ENCODE measurements around the gene EBPL.

The EBPL gene

DNA sequence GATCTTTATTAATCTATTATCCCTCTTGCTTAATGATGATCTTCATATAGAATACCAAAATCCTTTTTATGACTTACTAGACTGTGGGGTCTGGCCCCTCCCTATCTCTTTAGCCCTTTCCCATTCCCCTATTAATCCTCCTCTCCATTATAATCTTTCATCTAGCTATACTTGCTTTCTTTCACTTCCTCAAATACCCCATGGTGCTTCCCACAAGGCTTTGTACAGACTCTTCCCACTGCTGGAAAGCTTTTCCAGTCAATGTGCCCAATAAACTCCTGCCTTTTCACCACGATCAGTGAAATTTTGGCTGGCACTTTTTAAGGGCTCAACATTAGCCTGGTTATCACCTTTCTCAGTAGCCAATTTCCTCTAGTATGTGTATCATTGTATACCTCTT, 3.2 kb upstream of the EBPL start:
- no peak overlapping the region for H3K4me3 ChIP-seq (ENCODE audit: low read depth, low read length)
- H3K36me3 ChIP-seq (ENCODE audit: control insufficient read depth, insufficient read depth, low read length): no peaks in the 10 kb centered on the region
- H3K4me1 ChIP-seq (ENCODE audit: control insufficient read depth, insufficient read depth, low read length): no peaks in the 10 kb centered on the region
- no peaks in the 10 kb centered on the region for H3K27me3 ChIP-seq (ENCODE audit: control insufficient read depth, insufficient read depth, low read length)
- H3K9me3 ChIP-seq (ENCODE audit: control insufficient read depth, insufficient read depth, low read length): no peaks in the 10 kb centered on the region
- H3K9ac ChIP-seq (ENCODE audit: low read depth, low read length): no peak overlapping the region

DNA sequence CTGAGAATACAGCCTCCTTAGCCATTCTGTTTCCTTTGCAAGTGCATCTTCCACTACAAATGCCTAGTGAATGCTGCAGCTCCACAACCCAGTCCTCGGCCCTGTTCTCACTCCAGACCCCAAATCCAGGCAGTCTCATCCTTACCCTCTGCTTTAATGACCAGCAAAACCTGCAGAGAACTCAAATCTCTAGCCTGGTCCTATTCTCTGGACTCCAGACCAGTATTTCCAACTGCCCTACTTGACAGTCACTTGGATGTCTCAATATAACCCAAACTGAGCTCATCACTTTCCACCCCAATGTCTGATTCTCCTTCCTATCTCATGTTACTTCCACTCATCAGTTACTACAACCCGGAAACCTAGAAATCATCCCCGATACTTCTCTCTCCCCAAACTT, 2.6 kb upstream of the EBPL start:
- no peaks in the 10 kb centered on the region for H3K9me3 ChIP-seq (ENCODE audit: control insufficient read depth, insufficient read depth, low read length)
- no peaks in the 10 kb centered on the region for H3K36me3 ChIP-seq (ENCODE audit: control insufficient read depth, insufficient read depth, low read length)
- H3K9ac ChIP-seq (ENCODE audit: low read depth, low read length): no peak overlapping the region
- no peak overlapping the region for H3K4me3 ChIP-seq (ENCODE audit: low read depth, low read length)
- H3K4me1 ChIP-seq (ENCODE audit: control insufficient read depth, insufficient read depth, low read length): no peaks in the 10 kb centered on the region
- no peaks in the 10 kb centered on the region for H3K27me3 ChIP-seq (ENCODE audit: control insufficient read depth, insufficient read depth, low read length)

DNA sequence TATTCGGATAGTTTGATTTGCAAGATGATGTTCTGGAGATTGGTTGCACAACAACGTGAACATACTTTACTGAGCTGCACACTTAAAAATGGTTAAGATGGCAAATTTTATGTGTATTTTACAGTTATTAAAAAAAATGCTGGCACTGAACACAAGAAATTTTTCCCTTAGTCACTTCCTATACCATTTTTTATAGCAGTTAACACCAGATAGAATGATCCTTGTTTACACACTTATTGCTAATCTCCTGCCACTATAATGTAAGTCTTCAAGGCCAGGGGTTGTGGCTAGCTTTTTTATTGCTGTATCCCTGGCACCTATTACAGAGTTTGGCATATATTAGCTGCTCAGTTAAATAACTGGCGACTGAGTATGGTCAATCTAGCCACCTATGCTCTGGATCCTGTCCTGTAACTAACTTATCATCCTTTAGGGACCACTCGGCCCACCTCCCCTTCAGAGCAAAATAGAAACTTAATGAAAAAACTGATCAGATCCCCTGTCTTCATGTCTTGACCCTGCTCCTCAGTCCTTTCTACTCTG, 2.0 kb upstream of the EBPL start:
- no peaks in the 10 kb centered on the region for H3K27me3 ChIP-seq (ENCODE audit: control insufficient read depth, insufficient read depth, low read length)
- no peaks in the 10 kb centered on the region for H3K9me3 ChIP-seq (ENCODE audit: control insufficient read depth, insufficient read depth, low read length)
- no peak overlapping the region for H3K4me3 ChIP-seq (ENCODE audit: low read depth, low read length)
- H3K4me1 ChIP-seq (ENCODE audit: control insufficient read depth, insufficient read depth, low read length): no peaks in the 10 kb centered on the region
- H3K36me3 ChIP-seq (ENCODE audit: control insufficient read depth, insufficient read depth, low read length): no peaks in the 10 kb centered on the region
- no peak overlapping the region for H3K9ac ChIP-seq (ENCODE audit: low read depth, low read length)

DNA sequence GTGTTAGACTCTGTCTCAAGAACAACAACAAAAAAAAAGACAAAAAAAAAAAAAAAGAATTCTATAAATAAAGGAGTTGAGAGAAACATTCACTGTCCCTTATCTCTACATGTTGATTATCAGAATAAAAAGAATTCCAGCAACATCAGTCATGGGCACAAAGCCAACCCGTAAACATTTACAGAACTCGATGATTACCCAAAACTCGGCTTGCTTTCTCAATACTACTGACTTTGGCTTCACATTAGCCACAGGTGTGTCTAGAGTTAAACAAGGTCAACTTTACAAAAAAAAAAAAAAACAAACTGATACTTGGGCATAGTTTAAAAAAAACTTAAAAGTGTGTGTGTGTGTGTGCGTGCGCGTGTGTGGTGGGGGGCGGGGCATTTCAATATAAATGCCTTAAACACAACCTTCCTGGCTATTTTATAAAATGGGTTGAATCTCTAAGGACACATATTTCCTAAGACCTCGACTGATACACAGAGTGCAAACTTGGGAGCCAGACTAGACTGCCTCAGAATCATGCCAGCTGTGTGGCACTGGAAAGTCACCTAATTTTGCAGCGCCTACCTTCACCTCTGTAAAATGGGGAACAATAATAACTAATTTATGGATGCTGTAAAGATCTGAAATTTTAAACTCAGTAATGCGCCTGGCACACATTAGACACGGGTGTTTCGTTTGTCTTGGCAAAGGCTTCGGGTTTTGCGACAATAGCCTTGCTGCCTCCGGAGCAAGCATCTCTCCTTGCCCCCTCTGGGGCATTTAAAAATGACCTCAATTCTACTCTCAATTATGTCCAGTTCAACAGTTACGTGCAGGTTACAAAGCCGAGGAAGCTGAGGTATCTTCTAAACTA, 922 bp downstream of the EBPL start:
- H3K9ac ChIP-seq (ENCODE audit: low read depth, low read length): peak overlapping the region; percentile 77
- H3K9me3 ChIP-seq (ENCODE audit: control insufficient read depth, insufficient read depth, low read length): no peaks in the 10 kb centered on the region
- no peaks in the 10 kb centered on the region for H3K36me3 ChIP-seq (ENCODE audit: control insufficient read depth, insufficient read depth, low read length)
- H3K27me3 ChIP-seq (ENCODE audit: control insufficient read depth, insufficient read depth, low read length): no peaks in the 10 kb centered on the region
- H3K4me3 ChIP-seq (ENCODE audit: low read depth, low read length): peak overlapping the region; percentile 87
- no peaks in the 10 kb centered on the region for H3K4me1 ChIP-seq (ENCODE audit: control insufficient read depth, insufficient read depth, low read length)

DNA sequence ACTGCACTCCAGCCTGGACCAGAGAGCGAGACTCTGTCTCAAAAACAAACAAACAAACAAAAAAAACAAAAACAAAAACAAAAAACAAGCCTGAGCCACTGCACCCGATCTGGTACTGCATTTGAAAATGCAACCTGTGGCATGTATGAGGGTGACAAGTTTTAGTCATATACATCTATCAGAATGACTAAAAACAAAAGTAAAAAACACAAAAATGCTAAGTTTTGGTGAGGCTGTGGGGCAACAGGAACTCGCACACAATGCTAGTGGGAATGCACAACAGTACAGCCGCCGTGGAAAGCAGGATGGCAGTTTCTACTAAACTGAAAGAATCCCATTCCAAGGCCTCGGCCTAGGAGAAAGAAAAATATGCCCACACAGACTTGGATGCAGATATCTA, 7.8 kb downstream of the EBPL start:
- Histone ChIP-seq H3K27me3 (ENCODE audit: control insufficient read depth, insufficient read depth, low read length) (no peaks in the 10 kb centered on the region), H3K4me1 (ENCODE audit: control insufficient read depth, insufficient read depth, low read length) (no peaks in the 10 kb centered on the region), H3K36me3 (ENCODE audit: control insufficient read depth, insufficient read depth, low read length) (peaks cover 8% of the 10 kb centered on the region), H3K4me3 (ENCODE audit: low read depth, low read length) (no peak overlapping the region), H3K9me3 (ENCODE audit: control insufficient read depth, insufficient read depth, low read length) (no peaks in the 10 kb centered on the region), H3K9ac (ENCODE audit: low read depth, low read length) (no peak overlapping the region)

DNA sequence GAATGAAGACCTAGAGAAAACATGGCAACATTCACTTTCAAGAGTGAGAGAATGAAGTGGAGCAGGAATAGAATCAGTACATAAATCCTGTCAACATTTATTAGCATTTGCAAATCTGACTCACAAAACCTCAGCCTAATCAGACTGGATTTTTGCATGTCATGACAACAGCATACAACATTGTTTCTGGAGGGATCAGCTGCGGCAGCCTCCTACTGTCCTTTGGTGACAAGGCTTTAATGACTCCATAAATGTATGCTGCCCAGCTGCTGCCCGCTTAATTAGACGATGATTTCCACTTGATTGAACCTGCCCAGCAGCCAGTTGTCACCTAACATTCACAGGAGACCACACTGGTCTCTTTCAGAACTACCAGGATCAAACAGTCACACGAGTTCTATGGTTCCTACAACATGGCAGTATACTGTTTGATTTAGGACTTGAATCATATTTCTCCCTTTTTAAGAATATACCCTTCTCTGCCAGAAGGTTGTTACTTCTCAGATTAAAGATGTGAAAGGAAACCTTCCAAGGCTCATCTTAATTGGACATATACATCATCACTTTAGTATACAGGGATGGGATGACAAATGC, 9.3 kb downstream of the EBPL start:
- H3K27me3 ChIP-seq (ENCODE audit: control insufficient read depth, insufficient read depth, low read length): no peaks in the 10 kb centered on the region
- H3K9me3 ChIP-seq (ENCODE audit: control insufficient read depth, insufficient read depth, low read length): no peaks in the 10 kb centered on the region
- H3K4me1 ChIP-seq (ENCODE audit: control insufficient read depth, insufficient read depth, low read length): no peaks in the 10 kb centered on the region
- H3K36me3 ChIP-seq (ENCODE audit: control insufficient read depth, insufficient read depth, low read length): peaks cover 13% of the 10 kb centered on the region
- H3K9ac ChIP-seq (ENCODE audit: low read depth, low read length): no peak overlapping the region
- no peak overlapping the region for H3K4me3 ChIP-seq (ENCODE audit: low read depth, low read length)

DNA sequence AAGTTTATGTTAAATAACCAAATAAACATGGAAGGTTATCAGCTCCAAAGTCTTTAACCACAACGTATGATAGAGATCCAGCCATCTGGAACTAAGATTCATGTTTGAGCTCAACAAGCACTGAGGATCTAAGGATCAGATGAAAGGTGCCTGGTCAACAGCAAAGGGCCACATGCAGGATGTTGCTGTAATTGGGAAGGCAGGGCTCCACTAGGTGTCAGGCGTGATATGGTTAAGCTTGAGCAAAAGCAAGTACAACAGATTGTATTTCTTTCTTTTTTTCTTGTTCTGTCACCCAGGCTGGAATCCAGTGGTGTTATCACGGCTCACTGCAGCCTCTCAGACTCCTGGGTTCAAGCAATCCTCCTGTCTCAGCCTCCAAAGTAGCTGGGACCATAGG, 12.0 kb downstream of the EBPL start:
- no peak overlapping the region for H3K9ac ChIP-seq (ENCODE audit: low read depth, low read length)
- H3K4me3 ChIP-seq (ENCODE audit: low read depth, low read length): no peak overlapping the region
- no peaks in the 10 kb centered on the region for H3K9me3 ChIP-seq (ENCODE audit: control insufficient read depth, insufficient read depth, low read length)
- H3K36me3 ChIP-seq (ENCODE audit: control insufficient read depth, insufficient read depth, low read length): peaks cover 13% of the 10 kb centered on the region
- H3K27me3 ChIP-seq (ENCODE audit: control insufficient read depth, insufficient read depth, low read length): no peaks in the 10 kb centered on the region
- no peaks in the 10 kb centered on the region for H3K4me1 ChIP-seq (ENCODE audit: control insufficient read depth, insufficient read depth, low read length)

DNA sequence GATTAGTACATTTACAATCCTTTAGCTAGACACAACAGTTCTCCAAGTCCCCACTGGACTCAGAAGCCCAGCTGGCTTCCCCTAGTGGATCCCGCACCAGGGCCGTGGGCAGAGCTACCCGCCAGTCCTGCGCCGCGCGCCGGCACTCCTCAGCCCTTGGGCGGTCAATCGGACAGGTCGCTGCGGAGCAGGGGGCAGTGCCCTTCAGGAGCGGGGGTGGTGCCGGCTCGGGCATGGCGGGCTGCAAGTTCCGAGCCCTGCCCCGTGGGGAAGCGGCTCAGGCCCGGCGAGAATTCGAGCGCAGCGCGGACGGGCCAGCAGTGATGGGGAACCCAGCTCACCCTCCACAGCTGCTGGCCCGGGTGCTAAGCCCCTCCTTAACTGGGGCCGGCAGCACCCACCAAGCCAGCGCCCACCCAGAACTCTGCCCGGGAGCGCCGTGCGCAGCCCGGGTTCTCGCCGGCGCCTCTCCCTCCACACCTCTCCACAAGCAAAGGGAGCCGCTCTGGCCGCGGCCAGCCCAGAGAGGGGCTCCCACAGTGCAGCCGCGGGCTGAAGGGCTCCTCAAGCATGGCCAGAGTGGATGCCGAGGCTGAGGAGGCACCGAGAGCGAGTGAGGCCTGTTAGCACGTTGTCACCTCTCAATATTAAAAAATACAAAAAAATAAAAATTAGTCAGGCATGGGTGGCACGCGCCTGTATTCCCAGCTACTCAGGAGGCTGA, 12.9 kb downstream of the EBPL start:
- Histone ChIP-seq H3K36me3 (ENCODE audit: control insufficient read depth, insufficient read depth, low read length) (peaks cover 13% of the 10 kb centered on the region), H3K27me3 (ENCODE audit: control insufficient read depth, insufficient read depth, low read length) (no peaks in the 10 kb centered on the region), H3K9ac (ENCODE audit: low read depth, low read length) (no peak overlapping the region)

DNA sequence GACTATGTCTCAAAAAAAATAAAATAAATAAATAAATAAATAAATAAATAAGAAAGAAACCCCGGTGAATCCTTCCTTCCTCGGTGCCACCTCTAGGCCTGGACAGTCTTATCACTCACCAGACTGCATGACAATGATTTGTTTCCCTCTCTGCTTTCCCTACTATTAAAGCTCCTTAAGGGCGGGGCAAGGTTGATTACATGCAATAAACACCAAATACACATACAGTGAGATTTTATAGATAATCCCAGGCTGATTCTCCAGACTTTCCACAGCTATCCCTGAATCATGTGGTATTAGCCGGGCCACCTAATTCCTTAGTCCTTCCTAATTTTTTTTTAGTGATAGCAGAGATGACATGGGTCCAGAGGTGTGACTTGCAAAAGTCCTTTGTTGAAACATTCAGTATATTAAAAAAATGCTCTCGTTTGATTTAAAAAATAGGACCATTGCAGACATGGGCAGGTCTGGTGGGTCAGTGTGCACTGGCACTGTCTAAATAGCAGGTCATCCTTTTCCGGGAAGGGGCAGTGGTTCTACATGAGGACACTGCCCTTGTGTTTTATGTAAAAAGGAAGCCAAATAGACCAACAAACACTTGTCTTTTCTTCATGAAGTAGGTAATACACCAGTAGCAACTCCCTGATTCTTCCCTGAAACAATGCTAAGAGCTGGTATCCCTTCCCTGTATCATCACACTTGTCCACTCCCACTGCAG, 14.5 kb downstream of the EBPL start:
- H3K4me1 ChIP-seq (ENCODE audit: control insufficient read depth, insufficient read depth, low read length): no peaks in the 10 kb centered on the region
- H3K4me3 ChIP-seq (ENCODE audit: low read depth, low read length): no peak overlapping the region
- H3K36me3 ChIP-seq (ENCODE audit: control insufficient read depth, insufficient read depth, low read length): peaks cover 10% of the 10 kb centered on the region
- no peaks in the 10 kb centered on the region for H3K27me3 ChIP-seq (ENCODE audit: control insufficient read depth, insufficient read depth, low read length)
- no peak overlapping the region for H3K9ac ChIP-seq (ENCODE audit: low read depth, low read length)
- no peaks in the 10 kb centered on the region for H3K9me3 ChIP-seq (ENCODE audit: control insufficient read depth, insufficient read depth, low read length)

More for the DNA sequence above, 12.9 kb downstream of the EBPL start:
- Histone ChIP-seq H3K4me1 (ENCODE audit: control insufficient read depth, insufficient read depth, low read length) (no peaks in the 10 kb centered on the region), H3K9me3 (ENCODE audit: control insufficient read depth, insufficient read depth, low read length) (no peaks in the 10 kb centered on the region), H3K4me3 (ENCODE audit: low read depth, low read length) (no peak overlapping the region)

DNA sequence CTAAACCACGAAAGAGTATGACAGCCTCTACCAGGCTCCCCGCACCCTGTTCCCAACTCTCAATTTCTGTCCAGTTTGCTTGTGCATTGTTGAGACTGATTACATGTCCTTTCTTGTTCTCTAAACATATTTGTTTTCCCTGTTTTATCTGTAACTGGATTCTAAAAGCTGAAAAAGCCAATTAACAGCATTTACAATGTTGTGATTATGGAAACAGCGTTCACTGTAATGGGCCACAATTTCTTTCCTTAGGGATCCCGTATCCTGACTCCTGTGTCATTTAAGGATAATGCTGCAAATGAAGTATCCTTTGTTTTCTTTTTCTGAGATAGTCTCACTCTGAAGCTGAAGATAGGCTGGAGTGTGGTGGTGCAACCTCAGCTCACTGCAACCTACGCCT, 20.5 kb downstream of the EBPL start:
- Histone ChIP-seq H3K4me1 (ENCODE audit: control insufficient read depth, insufficient read depth, low read length) (no peaks in the 10 kb centered on the region), H3K9ac (ENCODE audit: low read depth, low read length) (no peak overlapping the region), H3K4me3 (ENCODE audit: low read depth, low read length) (no peak overlapping the region), H3K9me3 (ENCODE audit: control insufficient read depth, insufficient read depth, low read length) (no peaks in the 10 kb centered on the region), H3K27me3 (ENCODE audit: control insufficient read depth, insufficient read depth, low read length) (no peaks in the 10 kb centered on the region), H3K36me3 (ENCODE audit: control insufficient read depth, insufficient read depth, low read length) (peaks cover 13% of the 10 kb centered on the region)

DNA sequence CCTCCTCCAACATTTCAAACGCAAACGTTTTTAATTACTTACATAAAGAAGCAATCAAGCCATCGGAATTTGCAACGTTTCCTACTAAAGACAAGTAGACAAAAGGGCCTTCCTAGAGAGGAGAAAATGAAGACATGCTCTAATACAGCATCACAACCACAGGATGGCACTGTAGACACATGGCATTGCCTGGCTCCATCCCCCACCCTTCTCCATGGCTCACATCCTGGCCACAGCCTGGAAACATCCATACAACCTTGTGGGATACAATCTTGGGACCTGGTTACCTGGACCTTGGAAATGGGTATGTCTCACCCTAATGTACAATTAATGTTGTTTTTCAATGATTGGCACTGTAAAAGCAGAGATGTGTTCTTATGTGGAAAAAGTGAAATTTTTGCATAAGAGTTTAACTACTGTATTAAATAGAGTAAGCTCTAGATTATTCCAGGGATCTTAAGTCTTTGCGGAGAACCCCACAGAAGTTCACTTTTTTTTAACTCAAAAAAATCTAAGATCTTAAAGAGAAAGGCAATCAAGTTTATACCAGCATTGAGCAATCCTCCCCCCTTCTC, 21.5 kb downstream of the EBPL start:
- Histone ChIP-seq H3K27me3 (ENCODE audit: control insufficient read depth, insufficient read depth, low read length) (no peaks in the 10 kb centered on the region), H3K4me1 (ENCODE audit: control insufficient read depth, insufficient read depth, low read length) (no peaks in the 10 kb centered on the region), H3K9me3 (ENCODE audit: control insufficient read depth, insufficient read depth, low read length) (no peaks in the 10 kb centered on the region), H3K36me3 (ENCODE audit: control insufficient read depth, insufficient read depth, low read length) (peaks cover 15% of the 10 kb centered on the region), H3K9ac (ENCODE audit: low read depth, low read length) (no peak overlapping the region), H3K4me3 (ENCODE audit: low read depth, low read length) (no peak overlapping the region)
